Measurements from ENCODE around the gene DIS3L2. TPM values are rescaled to one million over a fixed set of nuclear protein-coding genes. Genes with fewer than 3 reads are reported as not detected.

DIS3L2 gene
- total RNA-seq, 1 donor from 2014 or later, result 17.0 TPM

DNA sequence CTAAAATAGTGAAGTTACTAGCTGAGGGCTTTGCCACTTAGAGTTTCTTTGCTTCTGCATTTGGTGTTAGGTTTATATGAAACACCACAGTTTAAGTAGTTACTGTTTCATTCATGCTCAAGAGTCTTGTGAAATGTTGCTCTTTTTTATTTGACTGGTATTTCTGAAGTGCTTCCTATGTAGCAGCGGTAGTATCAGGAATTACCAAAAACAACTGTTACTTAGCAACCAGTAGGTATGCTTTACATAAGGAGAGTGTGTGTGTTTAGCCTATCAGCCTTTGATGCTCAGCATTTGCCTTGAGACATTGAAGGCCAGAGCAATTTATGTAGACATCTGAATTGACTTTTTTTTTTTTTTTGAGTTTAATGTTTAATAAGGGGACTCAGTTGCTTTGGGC lies 3.6 kb downstream of the DIS3L2 start:
- no peak overlapping the region for H3K27ac ChIP-seq (replicated peaks)
- peaks cover 39% of the 10 kb centered on the region for H3K4me1 ChIP-seq
- H3K9me3 ChIP-seq (replicated peaks), result no peaks in the 10 kb centered on the region
- intact Hi-C loops (cut with micrococcal nuclease), result no loop called here
- no peak overlapping the region for H3K4me3 ChIP-seq
- no peaks in the 10 kb centered on the region for H3K36me3 ChIP-seq
- H3K27me3 ChIP-seq (ENCODE audit: low read depth), result no peaks in the 10 kb centered on the region
- no peak for DNase-seq
- TF ChIP-seq, protein P1, sequence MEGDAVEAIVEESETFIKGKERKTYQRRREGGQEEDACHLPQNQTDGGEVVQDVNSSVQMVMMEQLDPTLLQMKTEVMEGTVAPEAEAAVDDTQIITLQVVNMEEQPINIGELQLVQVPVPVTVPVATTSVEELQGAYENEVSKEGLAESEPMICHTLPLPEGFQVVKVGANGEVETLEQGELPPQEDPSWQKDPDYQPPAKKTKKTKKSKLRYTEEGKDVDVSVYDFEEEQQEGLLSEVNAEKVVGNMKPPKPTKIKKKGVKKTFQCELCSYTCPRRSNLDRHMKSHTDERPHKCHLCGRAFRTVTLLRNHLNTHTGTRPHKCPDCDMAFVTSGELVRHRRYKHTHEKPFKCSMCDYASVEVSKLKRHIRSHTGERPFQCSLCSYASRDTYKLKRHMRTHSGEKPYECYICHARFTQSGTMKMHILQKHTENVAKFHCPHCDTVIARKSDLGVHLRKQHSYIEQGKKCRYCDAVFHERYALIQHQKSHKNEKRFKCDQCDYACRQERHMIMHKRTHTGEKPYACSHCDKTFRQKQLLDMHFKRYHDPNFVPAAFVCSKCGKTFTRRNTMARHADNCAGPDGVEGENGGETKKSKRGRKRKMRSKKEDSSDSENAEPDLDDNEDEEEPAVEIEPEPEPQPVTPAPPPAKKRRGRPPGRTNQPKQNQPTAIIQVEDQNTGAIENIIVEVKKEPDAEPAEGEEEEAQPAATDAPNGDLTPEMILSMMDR (IDR thresholded peaks at IDR 0.05; ENCODE audit: borderline replicate concordance), result no peak

DNA sequence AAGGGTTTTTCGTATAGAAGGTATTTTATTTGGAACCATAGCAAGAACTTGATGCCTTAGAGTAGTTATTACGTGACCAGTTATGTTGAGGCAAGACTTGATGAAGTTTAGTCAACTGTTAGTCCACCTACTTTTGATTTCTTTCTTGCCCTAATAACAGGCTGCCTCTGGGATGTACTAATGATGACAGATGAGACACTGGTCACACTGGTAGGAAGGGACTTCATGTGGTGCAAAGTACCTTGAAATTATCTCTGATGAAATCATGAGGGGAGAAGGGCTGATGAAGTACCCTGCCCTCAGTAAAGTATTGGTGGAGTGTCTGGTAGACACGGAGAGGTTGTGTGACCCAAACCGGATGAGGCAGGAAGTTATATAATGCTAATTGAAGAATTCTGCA lies 5.4 kb downstream of the DIS3L2 start:
- no peak for DNase-seq
- Histone ChIP-seq H3K4me3 (no peak overlapping the region), H3K36me3 (no peaks in the 10 kb centered on the region), H3K27ac (replicated peaks) (no peak overlapping the region), H3K27me3 (ENCODE audit: low read depth) (no peaks in the 10 kb centered on the region), H3K4me1 (peaks cover 25% of the 10 kb centered on the region), H3K9me3 (replicated peaks) (no peaks in the 10 kb centered on the region)
- TF ChIP-seq, protein P1 (IDR thresholded peaks at IDR 0.05; ENCODE audit: borderline replicate concordance), result no peak
- intact Hi-C loops (cut with micrococcal nuclease), result no loop called here

DNA sequence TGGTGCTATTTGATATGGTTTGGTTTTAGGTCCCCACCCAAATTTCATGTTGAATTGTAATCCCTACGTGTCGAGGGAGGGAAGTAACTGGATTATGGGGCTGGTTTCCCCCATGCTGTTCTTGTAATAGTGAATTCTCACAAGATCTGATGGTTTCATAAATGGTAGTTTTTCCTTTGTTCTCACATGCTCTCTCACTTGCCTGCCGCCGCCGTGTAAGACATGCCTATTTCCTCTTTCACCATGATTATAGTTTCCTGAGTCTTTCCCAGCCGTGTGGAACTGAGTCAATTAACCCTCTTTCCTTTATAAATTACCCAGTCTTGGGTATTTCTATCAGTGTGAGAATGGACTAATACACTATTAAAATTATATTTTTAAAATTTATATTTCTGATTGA lies 7.3 kb downstream of the DIS3L2 start:
- peaks cover 5% of the 10 kb centered on the region for H3K36me3 ChIP-seq
- no peaks in the 10 kb centered on the region for H3K9me3 ChIP-seq (replicated peaks)
- intact Hi-C loops (cut with micrococcal nuclease), result no loop called here
- peaks cover 9% of the 10 kb centered on the region for H3K4me1 ChIP-seq
- TF ChIP-seq, protein P1 (IDR thresholded peaks at IDR 0.05; ENCODE audit: borderline replicate concordance), result no peak
- H3K27ac ChIP-seq (replicated peaks), result no peak overlapping the region
- no peaks in the 10 kb centered on the region for H3K27me3 ChIP-seq (ENCODE audit: low read depth)
- no peak for DNase-seq
- H3K4me3 ChIP-seq, result no peak overlapping the region

DNA sequence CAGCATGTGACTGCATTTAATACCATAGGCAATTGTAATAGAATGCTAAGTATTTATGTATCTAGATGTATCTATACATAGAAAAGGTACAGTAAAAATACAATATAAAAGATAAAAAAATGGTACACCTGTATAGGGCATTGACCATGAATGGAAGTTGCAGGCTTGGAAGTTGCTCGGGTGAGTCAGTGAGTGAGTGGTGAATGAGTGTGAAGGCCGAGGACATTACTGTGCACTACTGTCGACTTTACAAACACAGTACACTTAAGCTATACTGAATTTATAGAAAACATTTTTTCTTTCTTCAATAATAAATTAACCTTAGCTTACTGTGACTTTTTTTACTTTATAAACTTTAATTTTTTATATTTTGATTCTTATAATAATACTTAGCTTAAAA lies 8.9 kb downstream of the DIS3L2 start:
- intact Hi-C loops (cut with micrococcal nuclease), result no loop called here
- Histone ChIP-seq H3K9me3 (replicated peaks) (no peaks in the 10 kb centered on the region), H3K27ac (replicated peaks) (no peak overlapping the region), H3K27me3 (ENCODE audit: low read depth) (no peaks in the 10 kb centered on the region), H3K4me3 (no peak overlapping the region), H3K4me1 (peaks cover 4% of the 10 kb centered on the region), H3K36me3 (peaks cover 5% of the 10 kb centered on the region)
- DNase-seq, result no peak
- TF ChIP-seq, protein P1 (IDR thresholded peaks at IDR 0.05; ENCODE audit: borderline replicate concordance), result no peak

DNA sequence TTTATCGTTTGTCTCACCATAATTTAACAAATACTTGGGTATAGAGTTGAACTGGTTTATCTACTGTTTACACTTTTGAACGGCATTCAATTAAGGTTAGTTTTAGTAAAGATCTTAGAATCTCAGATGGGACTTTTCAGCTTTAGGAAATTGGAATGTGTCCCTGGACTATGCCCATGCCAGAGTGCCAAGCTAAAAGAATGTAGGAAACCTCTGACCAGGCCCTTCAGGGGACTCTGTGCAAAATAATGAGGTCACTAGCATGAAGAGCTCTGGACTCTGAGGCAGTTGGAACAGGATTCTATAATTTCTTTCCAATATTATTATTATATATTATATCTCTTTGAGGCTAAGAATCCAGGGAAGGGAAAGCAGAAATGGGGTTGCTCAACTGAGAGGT lies 13.5 kb downstream of the DIS3L2 start:
- no peak overlapping the region for H3K4me3 ChIP-seq
- H3K27ac ChIP-seq (replicated peaks), result no peak overlapping the region
- H3K4me1 ChIP-seq, result no peaks in the 10 kb centered on the region
- H3K27me3 ChIP-seq (ENCODE audit: low read depth), result no peaks in the 10 kb centered on the region
- H3K9me3 ChIP-seq (replicated peaks), result no peaks in the 10 kb centered on the region
- peaks cover 5% of the 10 kb centered on the region for H3K36me3 ChIP-seq
- intact Hi-C loops (cut with micrococcal nuclease), result no loop called here
- TF ChIP-seq, protein P1 (IDR thresholded peaks at IDR 0.05; ENCODE audit: borderline replicate concordance), result no peak
- DNase-seq, result no peak

DNA sequence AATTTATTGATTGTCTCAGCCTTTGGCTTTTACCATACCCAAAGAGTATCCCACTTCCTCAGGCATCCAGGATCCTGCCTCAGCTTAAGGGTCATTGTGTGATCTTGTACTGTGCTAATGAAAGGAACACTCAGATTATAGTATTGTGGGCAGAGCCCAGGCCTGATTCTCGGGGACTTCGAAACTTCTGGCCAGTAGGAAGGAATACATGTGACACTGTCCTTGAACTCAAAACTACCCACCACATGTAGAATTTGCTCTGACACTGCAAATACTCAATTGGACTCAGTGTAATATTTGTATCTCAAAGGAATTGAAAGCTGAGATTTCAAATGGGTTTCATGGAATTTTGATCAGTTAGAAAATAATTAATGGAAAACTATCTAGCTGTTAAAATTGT lies 15.9 kb downstream of the DIS3L2 start:
- no peak for DNase-seq
- no peaks in the 10 kb centered on the region for H3K4me1 ChIP-seq
- H3K27me3 ChIP-seq (ENCODE audit: low read depth), result no peaks in the 10 kb centered on the region
- TF ChIP-seq, protein P1 (IDR thresholded peaks at IDR 0.05; ENCODE audit: borderline replicate concordance), result no peak
- no peak overlapping the region for H3K4me3 ChIP-seq
- H3K9me3 ChIP-seq (replicated peaks), result no peaks in the 10 kb centered on the region
- intact Hi-C loops (cut with micrococcal nuclease), result no loop called here
- H3K27ac ChIP-seq (replicated peaks), result no peak overlapping the region
- H3K36me3 ChIP-seq, result peaks cover 5% of the 10 kb centered on the region

All from left ventricle myocardium inferior (tissue), 1 donor.